RWPE2 (cell line): ENCODE measurements around the gene PAF1.

ENCODE experiments used
- ATAC-seq: fragments of 200-7000 bp; cut with Tn5 transposase; 3 replicates; pipeline ENCODE4 v1.9.1; 2021; ENCODE audit warnings: low read depth
- DNase-seq: peaks from one replicate; pipeline ENCODE4 v3.0.0-alpha.2; 2020; ENCODE audit warnings: low spot score
- H3K27ac ChIP-seq: fragments of 450-650 bp; 2 replicates; pipeline ENCODE4 v1.5.1; 2017; ENCODE audit warnings: mild to moderate bottlenecking; ENCODE audit not compliant: poor library complexity, severe bottlenecking
- H3K27me3 ChIP-seq: fragments of 250-450 bp; sonication (Bioruptor Pico); 2 replicates; pipeline ENCODE4 v1.5.1; 2021; ENCODE audit warnings: mild to moderate bottlenecking, moderate library complexity; ENCODE audit not compliant: insufficient read depth, poor library complexity, severe bottlenecking
- H3K36me3 ChIP-seq: fragments of 250-450 bp; sonication (Bioruptor Pico); 2 replicates; pipeline ENCODE4 v1.5.1; 2020; ENCODE audit warnings: low read depth, mild to moderate bottlenecking, moderate library complexity
- H3K4me1 ChIP-seq: fragments of 250-450 bp; sonication (Bioruptor Pico); 2 replicates; pipeline ENCODE4 v1.5.1; 2021; ENCODE audit warnings: mild to moderate bottlenecking, moderate library complexity; ENCODE audit not compliant: insufficient read depth, poor library complexity, severe bottlenecking
- H3K4me3 ChIP-seq: fragments of 250-450 bp; sonication (Bioruptor Pico); 2 replicates; pipeline ENCODE4 v1.5.1; 2021; ENCODE audit warnings: mild to moderate bottlenecking, moderate library complexity; ENCODE audit not compliant: severe bottlenecking
- H3K9me3 ChIP-seq: fragments of 250-450 bp; sonication (Bioruptor Pico); 2 replicates; pipeline ENCODE4 v1.5.1; 2021; ENCODE audit warnings: mild to moderate bottlenecking, moderate library complexity; ENCODE audit not compliant: severe bottlenecking
- CTCF ChIP-seq: fragments of 450-650 bp; IDR thresholded peaks from one replicate; pipeline ENCODE4 v1.5.1; 2017; ENCODE audit warnings: mild to moderate bottlenecking, moderate library complexity; ENCODE audit not compliant: poor library complexity, severe bottlenecking

Gene PAF1

GRCh38 chr19:39362682-39363657 is 27.9 kb downstream of the PAF1 start:
- ATAC-seq, result peak; percentile 73
- Histone ChIP-seq H3K27ac (peak overlapping the region; percentile 65), H3K36me3 (peaks cover 32% of the 10 kb centered on the region), H3K4me3 (no peak overlapping the region), H3K27me3 (no peaks in the 10 kb centered on the region), H3K4me1 (peaks cover 14% of the 10 kb centered on the region), H3K9me3 (no peaks in the 10 kb centered on the region)
- DNase-seq, result no peak
- no peak for TF ChIP-seq CTCF

- no peak for ATAC-seq
- no peak overlapping the region for H3K27ac ChIP-seq
- H3K36me3 ChIP-seq, result peaks cover 51% of the 10 kb centered on the region
Observed at GRCh38 chr19:39360599-39360998, 30.3 kb downstream of the PAF1 start.

GRCh38 chr19:39359026-39359425 is 31.9 kb downstream of the PAF1 start:
- no peak for TF ChIP-seq CTCF
- Histone ChIP-seq H3K9me3 (no peaks in the 10 kb centered on the region), H3K4me1 (peaks cover 14% of the 10 kb centered on the region), H3K4me3 (no peak overlapping the region), H3K27ac (no peak overlapping the region), H3K36me3 (peaks cover 67% of the 10 kb centered on the region), H3K27me3 (no peaks in the 10 kb centered on the region)
- no peak for DNase-seq
- no peak for ATAC-seq

More at GRCh38 chr19:39360599-39360998, 30.3 kb downstream of the PAF1 start:
- Histone ChIP-seq H3K27me3 (no peaks in the 10 kb centered on the region), H3K9me3 (no peaks in the 10 kb centered on the region), H3K4me1 (peaks cover 14% of the 10 kb centered on the region), H3K4me3 (no peak overlapping the region)
- TF ChIP-seq CTCF, result no peak
- no peak for DNase-seq

- TF ChIP-seq CTCF, result no peak
- no peak overlapping the region for H3K4me3 ChIP-seq
- DNase-seq (no peak), ATAC-seq (no peak)
- no peaks in the 10 kb centered on the region for H3K27me3 ChIP-seq
- H3K4me1 ChIP-seq, result no peaks in the 10 kb centered on the region
- H3K36me3 ChIP-seq, result peaks cover 91% of the 10 kb centered on the region
- H3K9me3 ChIP-seq, result no peaks in the 10 kb centered on the region
- H3K27ac ChIP-seq, result no peak overlapping the region
Observed at GRCh38 chr19:39356647-39357046, 34.3 kb downstream of the PAF1 start.

GRCh38 chr19:39356073-39356472 is 34.8 kb downstream of the PAF1 start:
- DNase-seq (no peak), ATAC-seq (no peak)
- peaks cover 97% of the 10 kb centered on the region for H3K36me3 ChIP-seq
- no peak for TF ChIP-seq CTCF
- H3K27ac ChIP-seq, result no peak overlapping the region
- H3K4me3 ChIP-seq, result no peak overlapping the region
- H3K27me3 ChIP-seq, result no peaks in the 10 kb centered on the region
- no peaks in the 10 kb centered on the region for H3K9me3 ChIP-seq
- H3K4me1 ChIP-seq, result no peaks in the 10 kb centered on the region
